ENCODE measurements around the gene TUT1. TPM values are rescaled to one million over a fixed set of nuclear protein-coding genes. Genes with fewer than 3 reads are reported as not detected.
A peak's percentile ranks its signal among the peaks of the same experiment; 100 is the strongest.

TUT1 gene
- total RNA-seq, 1 donor from 2014 or later, result 12.0 TPM

DNA sequence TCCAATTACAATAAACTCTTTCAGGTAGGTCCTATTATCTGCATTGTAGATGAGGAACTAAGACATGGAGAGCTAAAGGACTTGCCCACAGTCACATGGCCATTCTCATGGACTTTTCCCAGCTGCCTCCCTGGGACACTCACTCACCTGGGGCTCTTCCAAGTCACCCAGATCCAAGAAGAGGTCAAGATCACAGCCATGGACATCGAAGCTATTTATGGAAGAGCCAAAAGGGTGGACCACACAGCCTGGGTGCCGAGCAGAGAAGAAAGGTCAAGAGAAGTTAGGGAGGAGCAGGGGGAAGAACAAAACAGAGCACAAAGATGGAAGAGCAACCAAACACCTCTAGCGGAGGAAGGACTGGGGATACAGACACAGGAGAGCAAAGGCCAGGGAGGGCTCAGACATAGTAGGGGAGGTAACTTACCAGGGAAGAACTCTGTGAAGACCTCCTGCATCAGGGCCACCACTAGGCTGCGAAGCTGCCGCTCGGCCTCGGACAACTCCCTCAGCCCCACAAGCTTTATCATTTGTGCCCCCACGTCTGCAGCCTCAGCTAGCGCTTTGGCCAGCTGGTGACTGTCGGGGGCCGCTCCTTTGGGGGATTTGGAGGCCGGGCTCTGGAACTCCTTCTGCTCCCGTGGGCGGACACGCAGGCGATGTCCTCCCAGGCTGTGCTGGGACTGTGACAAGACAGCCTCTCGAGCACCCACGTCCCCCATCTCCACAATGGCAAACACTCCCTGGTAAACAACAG is 10.2 kb downstream of the TUT1 start:
- Histone ChIP-seq H3K4me3 (no peak overlapping the region), H3K27me3 (no peaks in the 10 kb centered on the region), H3K9me3 (no peaks in the 10 kb centered on the region), H3K27ac (no peak overlapping the region), H3K4me1 (peaks cover 10% of the 10 kb centered on the region), H3K36me3 (peaks cover 0 to 30% of the 10 kb centered on the region in 2 donors)
- intact Hi-C loops (cut with DNase I), result no loop called here
- TF ChIP-seq, protein P1, sequence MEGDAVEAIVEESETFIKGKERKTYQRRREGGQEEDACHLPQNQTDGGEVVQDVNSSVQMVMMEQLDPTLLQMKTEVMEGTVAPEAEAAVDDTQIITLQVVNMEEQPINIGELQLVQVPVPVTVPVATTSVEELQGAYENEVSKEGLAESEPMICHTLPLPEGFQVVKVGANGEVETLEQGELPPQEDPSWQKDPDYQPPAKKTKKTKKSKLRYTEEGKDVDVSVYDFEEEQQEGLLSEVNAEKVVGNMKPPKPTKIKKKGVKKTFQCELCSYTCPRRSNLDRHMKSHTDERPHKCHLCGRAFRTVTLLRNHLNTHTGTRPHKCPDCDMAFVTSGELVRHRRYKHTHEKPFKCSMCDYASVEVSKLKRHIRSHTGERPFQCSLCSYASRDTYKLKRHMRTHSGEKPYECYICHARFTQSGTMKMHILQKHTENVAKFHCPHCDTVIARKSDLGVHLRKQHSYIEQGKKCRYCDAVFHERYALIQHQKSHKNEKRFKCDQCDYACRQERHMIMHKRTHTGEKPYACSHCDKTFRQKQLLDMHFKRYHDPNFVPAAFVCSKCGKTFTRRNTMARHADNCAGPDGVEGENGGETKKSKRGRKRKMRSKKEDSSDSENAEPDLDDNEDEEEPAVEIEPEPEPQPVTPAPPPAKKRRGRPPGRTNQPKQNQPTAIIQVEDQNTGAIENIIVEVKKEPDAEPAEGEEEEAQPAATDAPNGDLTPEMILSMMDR (IDR thresholded peaks at IDR 0.05), result no peak
- TF ChIP-seq POLR2AphosphoS5 (IDR thresholded peaks at IDR 0.05; ENCODE audit: insufficient read depth in 1 of 2, low read depth in 1 of 2) (no peak), POLR2A (IDR thresholded peaks at IDR 0.05) (no peak)
- no peak for DNase-seq (ENCODE audit: extremely low spot score in 2 of 2)

DNA sequence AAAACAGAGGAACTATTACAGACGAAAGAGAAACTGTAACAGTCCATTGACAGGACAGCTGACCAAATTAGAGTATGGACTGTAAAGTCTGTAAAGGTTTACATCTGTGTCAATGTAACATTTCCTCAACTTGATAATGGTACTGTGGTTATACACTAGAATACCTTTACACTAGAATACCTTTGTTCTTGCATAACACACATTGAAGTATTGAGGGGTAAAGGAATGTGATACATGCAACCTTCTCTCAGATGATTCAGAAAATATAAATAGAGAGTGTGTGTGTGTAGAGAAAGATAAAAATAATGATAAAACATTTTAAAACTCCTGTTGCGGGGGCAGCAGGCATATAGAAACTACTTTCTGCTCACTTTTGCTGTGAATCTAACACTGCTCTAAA is 12.1 kb downstream of the TUT1 start:
- Histone ChIP-seq H3K4me3 (no peak overlapping the region), H3K27me3 (no peaks in the 10 kb centered on the region), H3K4me1 (peaks cover 29% of the 10 kb centered on the region), H3K9me3 (no peaks in the 10 kb centered on the region), H3K36me3 (peaks cover 0 to 23% of the 10 kb centered on the region in 2 donors), H3K27ac (no peak overlapping the region)
- no peak for DNase-seq (ENCODE audit: extremely low spot score in 2 of 2)
- intact Hi-C loops (cut with DNase I), result no loop called here
- TF ChIP-seq, protein P1 (IDR thresholded peaks at IDR 0.05), result no peak
- TF ChIP-seq POLR2A (IDR thresholded peaks at IDR 0.05), result no peak
- TF ChIP-seq POLR2AphosphoS5 (IDR thresholded peaks at IDR 0.05; ENCODE audit: insufficient read depth in 1 of 2, low read depth in 1 of 2), result no peak

DNA sequence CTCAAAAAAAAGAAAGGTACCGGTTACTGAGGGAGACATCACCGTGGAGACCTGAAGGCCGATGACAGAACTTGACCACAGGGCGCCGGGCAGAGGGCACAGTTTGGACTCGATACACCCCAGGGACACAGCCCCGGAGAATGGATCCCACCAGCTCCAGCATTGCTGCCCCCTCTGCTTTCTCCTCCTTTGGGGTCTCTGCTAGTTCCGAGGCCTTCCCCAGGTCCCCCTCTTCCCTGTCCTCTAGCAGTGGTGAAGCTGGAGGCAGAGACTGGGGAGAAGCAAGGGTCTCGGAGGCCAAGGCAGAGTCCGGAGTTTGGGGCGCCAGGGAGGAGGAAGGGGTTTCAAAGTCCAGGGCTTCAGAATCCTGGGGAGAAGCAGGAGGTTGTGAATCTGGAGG is 12.8 kb downstream of the TUT1 start:
- peaks cover 0 to 23% of the 10 kb centered on the region in 2 donors for H3K36me3 ChIP-seq
- no peak for DNase-seq (ENCODE audit: extremely low spot score in 2 of 2)
- H3K4me3 ChIP-seq, result no peak overlapping the region
- TF ChIP-seq POLR2A (IDR thresholded peaks at IDR 0.05), result no peak
- TF ChIP-seq, protein P1 (IDR thresholded peaks at IDR 0.05), result no peak
- no peak for TF ChIP-seq POLR2AphosphoS5 (IDR thresholded peaks at IDR 0.05; ENCODE audit: insufficient read depth in 1 of 2, low read depth in 1 of 2)
- H3K4me1 ChIP-seq, result peaks cover 29% of the 10 kb centered on the region
- H3K9me3 ChIP-seq, result no peaks in the 10 kb centered on the region
- H3K27me3 ChIP-seq, result no peaks in the 10 kb centered on the region
- intact Hi-C loops (cut with DNase I), result no loop called here
- H3K27ac ChIP-seq, result no peak overlapping the region

DNA sequence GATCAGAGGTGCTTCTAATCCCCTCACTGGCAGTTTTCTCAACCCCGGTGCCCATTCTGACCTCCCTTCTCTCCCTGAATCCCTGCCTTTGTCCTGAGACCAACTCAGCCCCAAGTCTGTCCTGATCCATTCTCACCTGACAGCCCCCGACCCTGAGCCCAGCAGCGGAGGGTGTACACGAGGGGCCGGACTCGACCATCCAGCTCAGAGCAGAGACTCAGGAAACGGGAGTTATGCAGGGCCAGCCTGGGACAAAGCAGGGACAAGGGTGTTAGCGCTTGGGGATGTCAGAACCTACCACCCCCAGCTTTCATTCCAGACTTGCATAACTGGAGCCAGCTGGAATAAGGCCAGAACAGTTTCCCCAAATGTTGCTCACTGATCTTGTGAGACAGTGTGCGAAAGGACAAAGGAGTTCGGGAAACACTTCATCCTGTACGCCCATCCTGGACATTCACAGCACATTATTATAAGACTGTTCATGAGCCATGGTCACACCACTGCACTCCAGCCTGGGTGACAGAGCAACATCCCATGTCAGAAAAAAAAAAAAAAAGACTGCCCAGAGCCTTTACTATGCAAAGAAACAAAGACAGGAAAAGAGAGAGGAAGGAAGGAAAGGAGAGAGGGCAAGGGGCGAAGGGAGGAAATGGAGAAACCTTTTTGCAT is 14.1 kb downstream of the TUT1 start:
- no peaks in the 10 kb centered on the region for H3K27me3 ChIP-seq
- DNase-seq (ENCODE audit: extremely low spot score in 2 of 2), result no peak
- H3K27ac ChIP-seq, result peak overlapping the region; percentile 100
- peaks cover 0 to 23% of the 10 kb centered on the region in 2 donors for H3K36me3 ChIP-seq
- no peaks in the 10 kb centered on the region for H3K9me3 ChIP-seq
- TF ChIP-seq POLR2A (IDR thresholded peaks at IDR 0.05) (no peak), POLR2AphosphoS5 (IDR thresholded peaks at IDR 0.05; ENCODE audit: insufficient read depth in 1 of 2, low read depth in 1 of 2) (peak in 1 of 2 donors; percentile 71)
- intact Hi-C loops (cut with DNase I), result no loop called here
- peaks cover 37% of the 10 kb centered on the region for H3K4me1 ChIP-seq
- H3K4me3 ChIP-seq, result no peak overlapping the region

DNA sequence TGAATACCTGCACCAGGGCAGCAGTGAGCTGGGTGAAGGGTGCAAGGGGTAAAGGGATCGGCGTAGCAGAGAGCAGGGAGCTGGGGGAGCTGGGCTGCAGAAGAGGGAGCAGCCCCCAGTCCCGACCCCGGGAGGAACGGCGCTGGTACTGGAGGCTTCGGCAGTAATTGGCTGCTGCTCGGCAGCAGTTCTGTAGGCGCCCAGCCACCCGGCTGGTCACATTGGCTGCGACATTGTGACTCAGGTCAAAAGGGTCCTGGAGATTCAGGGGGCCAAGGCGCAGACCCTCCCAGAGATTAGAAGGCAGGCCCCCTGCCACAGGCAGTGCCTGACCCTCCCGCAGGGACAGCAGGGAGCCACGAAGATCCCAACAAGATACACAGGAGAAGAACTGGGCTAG is 15.5 kb downstream of the TUT1 start:
- no peak for DNase-seq (ENCODE audit: extremely low spot score in 2 of 2)
- intact Hi-C loops (cut with DNase I), result no loop called here
- H3K4me1 ChIP-seq, result peaks cover 38% of the 10 kb centered on the region
- peaks cover 0 to 37% of the 10 kb centered on the region in 2 donors for H3K36me3 ChIP-seq
- TF ChIP-seq, protein P1 (IDR thresholded peaks at IDR 0.05), result no peak
- TF ChIP-seq POLR2AphosphoS5 (IDR thresholded peaks at IDR 0.05; ENCODE audit: insufficient read depth in 1 of 2, low read depth in 1 of 2) (no peak), POLR2A (IDR thresholded peaks at IDR 0.05) (no peak)
- peak overlapping the region in 1 of 2 donors; percentile 84 for H3K4me3 ChIP-seq
- H3K9me3 ChIP-seq, result no peaks in the 10 kb centered on the region
- no peaks in the 10 kb centered on the region for H3K27me3 ChIP-seq
- peak overlapping the region; percentile 100 for H3K27ac ChIP-seq

Measured in vagina (tissue), 2 donors.